COLO668 (cell line): ENCODE data around the gene ABCC9.
"Not testable (repeated sequence)": the region's sequence is repeated elsewhere in the genome, so short reads cannot be mapped to it uniquely, and the experiment has no call there.

ENCODE experiments used
- DNase-seq: peaks from one replicate; lab custom pipeline; 2025; ENCODE audit not compliant: unreplicated experiment; lab: John Stamatoyannopoulos, UW

Gene ABCC9

DNA sequence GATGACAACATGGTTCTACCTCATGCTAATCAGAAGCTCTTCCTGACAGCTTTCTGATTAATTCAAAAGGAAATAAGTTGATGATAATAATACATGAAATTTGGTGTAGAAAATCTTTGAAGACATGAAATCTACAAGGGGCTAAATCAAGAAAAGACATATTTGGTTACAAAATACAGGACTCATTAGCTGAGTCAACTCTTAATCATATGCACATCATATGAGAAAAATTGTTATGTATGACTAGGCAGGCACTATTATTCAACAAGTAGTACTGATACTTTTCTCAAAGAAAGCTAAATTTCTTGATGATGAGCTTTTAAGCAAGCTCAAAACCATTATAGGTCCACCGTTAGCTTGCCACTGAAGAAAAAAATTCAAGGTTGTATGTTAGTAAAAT lies 7.1 kb downstream of the ABCC9 start:
- no peak for DNase-seq

DNA sequence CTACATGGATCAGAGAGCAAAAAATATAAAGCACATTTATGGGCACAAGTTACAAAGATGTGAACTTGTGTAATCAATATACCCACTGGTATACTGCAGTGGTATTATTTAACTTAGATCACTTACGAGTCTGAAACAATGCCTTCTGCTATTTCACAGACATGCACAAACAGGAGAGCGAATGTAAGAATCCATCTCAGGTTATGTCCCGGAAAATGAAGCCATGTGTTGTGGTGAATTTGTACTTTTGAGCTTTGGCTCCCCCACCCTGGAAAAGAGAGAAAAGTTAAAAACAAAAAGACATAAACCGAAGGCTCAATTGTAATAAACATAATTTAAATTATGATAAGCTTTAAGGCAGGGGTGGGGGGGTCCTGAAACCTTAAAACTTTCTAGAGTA lies 7.6 kb downstream of the ABCC9 start:
- no peak for DNase-seq

DNA sequence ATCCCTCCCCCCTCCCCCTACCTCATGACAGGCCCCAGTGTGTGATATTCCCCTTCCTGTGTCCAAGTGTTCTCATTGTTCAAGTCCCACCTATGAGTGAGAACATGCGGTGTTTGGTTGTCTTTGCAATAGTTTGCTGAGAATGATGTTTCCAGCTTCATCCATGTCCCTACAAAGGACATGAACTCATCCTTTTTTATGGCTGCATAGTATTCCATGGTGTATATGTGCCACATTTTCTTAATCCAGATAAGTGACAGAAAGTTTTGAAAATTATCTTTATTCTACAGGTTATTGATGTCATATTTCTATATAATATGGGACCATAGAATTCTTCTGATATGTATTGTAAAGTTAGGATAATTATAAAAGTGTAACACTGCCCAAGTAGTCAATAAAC lies 11.3 kb downstream of the ABCC9 start:
- DNase-seq = not testable (repeated sequence)

DNA sequence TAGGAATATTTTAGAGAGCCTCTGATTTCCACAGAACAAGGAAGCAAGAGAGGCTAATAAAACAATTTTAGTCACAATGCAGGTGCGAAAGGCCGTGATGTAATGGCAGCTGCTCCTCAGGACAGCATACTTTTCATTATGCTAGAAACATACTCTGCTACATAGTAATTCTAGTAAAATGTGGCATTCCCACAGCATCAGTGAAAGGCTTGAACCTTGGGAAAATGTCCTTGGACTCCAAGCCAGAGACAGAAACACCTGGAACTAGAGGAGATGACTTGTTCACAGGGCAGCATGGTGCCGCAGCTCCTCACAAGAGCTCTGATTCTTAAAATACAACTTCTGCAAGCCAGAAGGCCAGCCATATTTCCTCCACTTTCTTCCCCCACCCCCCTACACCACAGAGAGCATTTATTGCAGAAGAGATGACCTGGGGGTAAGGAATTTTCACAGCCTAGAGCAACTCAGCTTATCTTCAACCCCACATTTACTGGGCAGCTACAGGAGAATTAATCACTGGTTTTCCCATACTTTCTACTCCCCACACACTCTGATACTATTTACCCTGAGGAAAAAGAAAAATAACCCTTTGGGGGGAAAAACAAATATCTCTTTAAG lies 15.8 kb downstream of the ABCC9 start:
- DNase-seq = no peak

DNA sequence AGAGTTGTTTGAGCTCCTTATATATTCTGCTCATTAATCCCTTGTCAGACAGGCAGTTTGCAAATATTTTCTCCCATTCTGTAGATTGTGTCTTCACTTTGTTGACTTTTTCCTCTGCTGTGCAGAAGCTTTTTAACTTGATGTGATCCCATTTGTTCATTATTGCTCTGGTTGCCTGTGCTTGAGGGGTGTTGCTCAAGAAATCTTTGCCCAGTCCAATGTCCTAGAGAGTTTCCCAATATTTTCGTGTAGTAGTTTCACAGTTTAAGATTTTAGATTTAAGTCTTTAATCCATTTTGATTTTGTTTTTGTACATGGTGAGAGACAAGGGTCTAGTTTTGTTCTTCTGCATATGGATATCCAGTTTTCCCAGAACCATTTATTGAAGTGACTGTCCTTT lies 19.8 kb downstream of the ABCC9 start:
- DNase-seq = no peak

DNA sequence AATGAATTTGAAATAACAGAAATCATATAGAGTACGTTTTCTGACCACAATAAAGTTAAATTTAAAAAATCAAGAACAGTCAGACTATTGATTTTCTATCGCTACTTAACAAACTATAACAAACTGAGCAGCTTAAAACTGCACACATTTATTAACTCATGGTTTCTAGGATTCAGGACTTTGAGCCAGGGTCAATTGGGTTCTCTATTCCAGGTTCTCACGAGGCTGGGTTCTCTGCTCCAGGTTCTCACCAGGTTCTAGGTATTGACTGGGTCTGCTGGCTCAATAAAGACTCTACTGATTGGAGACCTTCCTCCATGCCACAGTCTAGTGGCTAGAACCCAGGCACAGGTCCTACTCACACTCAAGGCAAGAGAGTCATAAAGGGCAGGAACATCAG lies 22.8 kb downstream of the ABCC9 start:
- no peak for DNase-seq

DNA sequence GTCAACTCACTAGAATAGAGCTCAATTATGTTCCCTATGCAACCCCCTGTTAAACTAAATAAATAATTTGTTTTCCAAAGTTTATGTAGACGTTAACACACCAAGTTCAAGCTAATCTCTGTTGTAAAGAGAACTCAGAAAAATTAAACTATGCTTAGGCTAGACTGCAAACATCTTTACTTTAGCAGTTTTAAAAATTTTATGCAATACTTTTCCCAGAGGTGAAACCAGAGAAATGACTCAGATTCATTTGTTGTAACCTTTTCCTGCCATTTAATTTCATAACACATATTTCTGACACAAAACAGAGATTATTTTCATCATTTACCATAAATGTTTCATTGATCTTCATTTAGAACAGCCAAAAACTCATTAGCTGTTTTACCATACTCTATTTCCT lies 27.4 kb downstream of the ABCC9 start:
- DNase-seq = no peak

DNA sequence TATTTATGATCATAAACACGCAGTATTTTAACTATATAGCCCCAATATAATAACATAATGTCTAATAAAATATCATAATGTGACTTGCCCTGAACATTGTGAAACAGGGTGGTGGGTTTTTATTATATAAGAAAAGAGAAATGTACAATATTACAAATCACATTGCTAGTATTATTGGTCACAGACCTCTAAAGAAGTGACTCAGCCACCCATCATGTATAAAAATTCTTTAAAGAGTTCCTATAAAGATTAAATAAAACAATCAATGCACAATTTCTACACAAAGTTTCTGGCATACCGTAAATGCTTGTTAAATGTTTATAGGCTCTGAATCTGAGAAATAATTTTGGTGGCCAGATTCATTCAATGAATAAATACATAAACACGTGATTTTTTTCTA lies 28.9 kb downstream of the ABCC9 start:
- DNase-seq = no peak

DNA sequence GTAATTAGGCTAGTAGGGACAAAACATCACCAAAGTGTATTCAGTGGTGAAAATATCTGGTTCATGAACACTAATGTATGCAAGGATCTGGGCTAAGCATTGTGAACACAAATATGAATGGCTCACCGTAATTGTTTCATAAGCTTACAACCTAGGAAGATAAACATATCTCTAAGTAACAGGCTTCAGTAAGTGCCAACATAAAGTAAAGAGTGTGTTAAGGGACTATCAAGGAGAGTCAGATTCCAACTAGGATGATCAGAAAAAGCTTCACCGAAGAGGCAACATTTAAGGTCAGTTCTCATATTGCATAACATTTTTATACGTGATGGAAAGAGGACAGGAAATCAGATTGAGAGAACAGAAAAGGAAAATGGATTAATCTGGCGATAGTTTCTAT lies 29.4 kb downstream of the ABCC9 start:
- no peak for DNase-seq

DNA sequence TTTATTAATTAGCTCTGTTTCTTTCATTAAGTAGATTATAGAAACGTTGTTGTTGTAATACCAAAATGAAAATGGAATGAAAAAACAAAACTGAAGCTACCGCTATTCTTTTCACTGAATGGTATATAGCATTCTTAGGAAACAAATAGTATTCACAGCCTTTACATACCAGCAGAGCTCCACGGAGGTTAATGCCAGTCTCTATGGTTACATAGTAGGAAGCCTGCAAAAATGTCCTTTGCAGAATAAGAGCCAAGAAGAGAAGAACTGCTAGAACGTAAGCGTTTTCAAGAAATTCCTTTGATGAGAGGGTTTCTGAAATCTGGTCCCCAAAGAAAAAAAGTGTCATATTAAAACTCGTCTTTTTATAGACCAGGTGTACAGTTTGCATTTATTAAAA lies 30.6 kb downstream of the ABCC9 start:
- no peak for DNase-seq

DNA sequence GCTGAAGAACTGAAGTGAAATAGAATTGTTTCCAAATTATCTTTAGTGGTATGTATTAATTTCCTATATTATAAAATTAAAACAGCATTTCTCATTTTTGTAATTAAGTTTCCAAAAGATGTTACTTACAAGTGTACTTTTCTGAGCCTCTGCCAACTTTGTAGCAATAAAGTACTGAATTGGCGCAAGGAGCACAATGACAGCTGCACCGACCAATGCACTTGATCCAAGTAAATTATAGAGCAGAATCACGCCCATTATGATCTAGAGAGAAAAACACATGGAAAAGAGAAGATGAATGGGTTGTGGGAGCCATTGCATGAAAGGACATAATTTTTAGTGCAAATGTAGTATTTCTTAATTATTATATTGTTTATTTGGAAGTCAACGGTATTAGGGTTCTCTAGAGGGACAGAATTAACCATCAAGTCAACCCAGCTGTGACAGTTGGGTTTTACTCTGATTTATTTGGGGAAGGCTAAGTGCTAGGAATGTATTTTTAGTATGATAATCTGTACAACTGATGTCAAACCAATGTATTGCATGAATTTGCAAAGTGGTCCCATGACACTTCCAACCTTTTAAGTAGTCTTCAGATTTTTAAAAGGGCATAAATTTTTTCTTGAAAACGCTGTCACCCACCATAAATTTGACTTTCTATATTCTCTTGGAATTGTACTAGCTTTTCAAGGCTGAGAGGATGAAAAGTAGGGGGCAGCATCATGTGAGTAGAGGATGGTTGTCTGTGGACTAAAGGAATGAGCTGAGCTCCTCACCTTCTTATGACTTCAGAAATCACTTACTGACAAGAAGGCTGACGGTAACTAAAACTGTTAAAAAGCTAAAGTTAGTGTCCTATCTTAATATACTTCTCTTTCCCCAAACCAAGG lies 33.0 kb downstream of the ABCC9 start:
- no peak for DNase-seq

DNA sequence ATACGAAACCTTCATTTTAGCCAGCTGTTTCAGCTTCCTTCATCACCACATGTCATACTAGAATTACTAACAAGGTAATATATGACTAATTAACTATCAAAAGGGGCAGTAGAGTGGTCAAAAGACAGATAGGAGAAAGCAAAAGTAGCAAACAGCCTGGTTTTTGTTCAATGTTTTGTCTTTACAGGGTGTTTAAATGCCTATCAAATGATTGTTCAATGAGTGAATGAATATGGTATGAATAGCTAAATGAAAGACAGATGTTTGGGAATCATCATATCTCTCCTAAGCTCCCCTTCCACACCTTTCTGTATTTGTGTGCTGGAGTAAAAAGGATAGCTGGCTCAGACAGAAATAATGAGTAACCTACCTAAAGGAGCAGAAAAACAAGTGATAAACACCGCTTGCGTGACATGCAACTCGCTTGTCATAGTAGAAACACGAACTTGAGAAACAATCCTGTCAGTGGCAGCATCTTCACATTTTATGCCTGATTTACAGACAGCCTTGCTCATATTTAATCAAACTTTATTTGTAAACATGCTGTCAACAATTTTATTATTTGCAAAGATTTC lies 34.2 kb downstream of the ABCC9 start:
- no peak for DNase-seq

DNA sequence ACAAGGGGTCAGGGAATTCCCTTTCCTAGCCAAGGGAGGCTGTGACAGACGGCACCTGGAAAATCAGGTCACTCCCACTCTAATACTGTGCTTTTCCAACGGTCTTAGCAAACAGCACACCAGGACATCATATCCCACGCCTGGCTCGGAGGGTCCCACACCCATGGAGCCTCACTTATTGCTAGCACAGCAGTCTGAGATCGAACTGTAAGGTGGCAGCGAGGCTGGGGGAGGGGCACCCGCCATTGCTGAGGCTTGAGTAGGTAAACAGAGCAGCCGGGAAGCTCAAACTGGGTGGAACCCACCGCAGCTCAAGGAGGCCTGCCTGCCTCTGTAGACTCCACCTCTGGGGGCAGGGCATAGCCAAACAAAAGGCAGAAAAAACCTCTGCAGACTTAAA lies 41.7 kb downstream of the ABCC9 start:
- DNase-seq = not testable (repeated sequence)

DNA sequence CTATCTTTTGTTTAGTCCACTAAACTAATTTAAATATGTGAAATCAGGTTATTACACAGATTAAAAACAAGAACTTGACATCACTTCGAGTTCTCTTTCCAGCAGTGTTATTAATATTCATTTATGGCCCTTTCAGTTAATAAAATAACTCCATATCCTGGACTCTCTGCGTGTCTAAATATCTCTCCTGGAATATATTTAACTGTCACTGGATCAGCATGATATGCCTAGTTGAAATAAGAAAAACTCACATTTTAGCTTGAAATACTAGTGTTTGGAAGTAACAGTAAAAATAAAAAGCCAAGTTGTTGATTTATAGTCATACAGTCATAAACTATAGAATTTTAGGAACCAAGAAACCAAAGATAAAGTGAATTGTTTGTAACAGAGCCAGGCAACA lies 45.6 kb downstream of the ABCC9 start:
- DNase-seq = no peak

DNA sequence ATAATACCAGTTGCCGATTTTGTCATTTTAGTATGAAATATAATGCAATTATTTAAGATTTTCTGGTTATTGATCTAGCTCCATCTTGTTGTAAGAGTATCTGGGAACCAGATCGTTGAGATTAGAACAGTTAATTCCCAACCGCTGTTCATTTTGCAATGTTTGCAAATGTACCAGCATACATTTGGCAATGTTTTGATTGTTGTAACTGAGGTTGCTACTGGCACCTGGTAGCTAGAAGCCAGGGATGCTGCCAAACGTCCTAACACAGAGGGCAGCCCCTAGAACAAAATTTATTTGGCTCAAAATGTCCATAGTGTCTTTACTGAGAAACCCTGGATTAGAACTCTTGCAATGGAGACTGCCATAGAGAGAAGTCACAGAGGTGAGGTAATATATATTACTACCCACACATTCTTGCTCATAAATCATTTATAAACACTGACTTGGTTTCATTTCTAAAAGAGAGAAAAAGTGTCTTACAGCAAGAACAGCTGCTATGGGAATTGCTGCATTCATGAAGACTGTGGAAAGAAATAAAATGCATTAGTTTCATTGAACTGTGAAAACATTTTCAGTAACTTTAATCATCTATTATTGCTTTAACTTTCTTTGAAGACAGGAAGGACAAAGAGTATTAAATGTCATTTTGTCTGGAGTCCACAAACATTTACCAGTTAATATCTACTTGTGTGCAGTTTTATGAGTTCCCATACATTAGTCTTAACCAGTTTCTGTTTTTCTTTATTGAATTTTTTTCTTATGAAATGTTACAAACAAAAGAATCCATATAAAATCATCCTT lies 46.2 kb downstream of the ABCC9 start:
- DNase-seq = no peak

DNA sequence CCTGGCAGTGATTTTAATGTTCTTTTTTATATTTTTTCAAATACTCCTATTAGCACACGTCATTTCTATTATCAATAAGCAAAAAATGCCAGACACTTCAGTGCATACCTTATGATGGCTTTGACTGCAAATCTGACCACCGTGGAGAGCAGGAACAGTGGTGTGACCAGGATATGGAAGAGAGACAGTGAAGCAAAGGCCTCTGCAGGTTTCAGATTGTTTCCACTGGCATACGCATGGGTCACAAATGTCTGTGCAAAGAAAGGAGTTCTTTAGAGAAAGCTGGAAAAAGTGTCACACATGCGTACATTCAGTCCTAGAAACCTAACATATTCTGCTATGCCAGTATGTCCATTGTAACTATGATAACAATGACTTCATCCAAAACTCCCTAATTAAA lies 47.3 kb downstream of the ABCC9 start:
- DNase-seq = no peak

DNA sequence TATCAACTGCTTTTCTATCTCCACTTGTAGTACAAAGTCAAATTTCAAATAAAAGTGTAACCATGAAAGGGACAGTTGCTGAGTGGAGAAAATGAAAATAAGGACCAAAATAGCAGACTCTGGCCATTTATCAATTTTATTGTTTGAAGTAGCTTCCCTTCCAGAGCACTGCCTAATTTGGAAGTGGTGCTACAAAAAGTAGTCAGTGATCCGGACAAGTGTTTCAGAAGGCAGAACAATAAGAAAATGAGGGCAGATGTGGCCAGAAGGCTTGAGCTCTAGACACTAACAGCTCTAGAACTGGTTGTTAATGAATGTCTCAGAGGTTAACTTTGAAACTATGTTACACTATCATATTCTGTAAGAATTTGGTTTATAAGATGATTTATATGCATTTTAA lies 48.9 kb downstream of the ABCC9 start:
- DNase-seq = no peak

DNA sequence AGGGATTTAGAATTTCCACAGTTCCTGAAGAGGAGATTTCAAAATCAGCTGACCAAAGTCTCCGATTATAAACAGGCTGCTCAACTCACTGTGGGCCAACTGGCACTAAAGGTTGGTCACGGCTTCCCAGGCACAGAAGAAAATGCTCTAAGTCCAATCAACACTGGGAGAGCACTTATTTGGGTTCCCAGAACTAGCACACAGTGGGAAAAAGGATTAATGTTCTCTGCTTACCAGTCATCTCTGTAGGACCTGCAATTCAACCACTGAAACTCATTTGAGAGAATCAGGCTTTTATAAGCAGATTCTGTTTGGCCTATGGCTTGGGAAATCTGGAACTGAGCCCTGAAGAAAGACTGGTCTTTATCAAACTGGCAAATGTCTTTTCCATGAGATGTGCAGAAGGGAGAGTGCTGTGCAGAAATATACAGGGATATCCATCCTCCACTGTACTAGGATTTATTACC lies 49.4 kb downstream of the ABCC9 start:
- DNase-seq = no peak

DNA sequence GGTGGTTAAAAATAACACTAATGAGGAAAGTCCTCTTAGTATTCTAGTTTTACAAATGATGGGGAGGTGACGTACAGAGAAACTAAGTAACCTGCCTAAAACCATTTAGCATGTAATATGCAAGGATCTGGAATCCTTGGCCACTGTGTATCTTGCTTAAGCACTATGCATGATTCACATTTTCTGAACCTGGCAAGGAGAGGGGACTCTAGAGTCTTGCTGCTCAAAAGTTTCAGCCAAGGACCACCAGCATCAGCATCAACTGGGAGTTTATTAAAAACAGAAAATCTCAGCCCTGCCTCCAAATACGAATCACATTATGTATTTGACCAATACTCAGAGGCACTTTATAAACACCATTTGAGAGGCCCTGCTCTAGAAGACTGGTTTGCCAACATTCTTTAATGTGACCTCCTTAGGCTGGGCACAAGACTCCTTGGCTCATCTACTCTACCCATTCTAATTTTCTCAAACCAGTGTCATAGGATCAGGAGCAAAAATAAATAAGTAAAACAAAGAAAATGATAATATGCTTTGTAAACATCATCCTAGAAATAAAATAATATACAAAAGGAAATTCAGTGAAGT lies 52.9 kb downstream of the ABCC9 start:
- DNase-seq = no peak

DNA sequence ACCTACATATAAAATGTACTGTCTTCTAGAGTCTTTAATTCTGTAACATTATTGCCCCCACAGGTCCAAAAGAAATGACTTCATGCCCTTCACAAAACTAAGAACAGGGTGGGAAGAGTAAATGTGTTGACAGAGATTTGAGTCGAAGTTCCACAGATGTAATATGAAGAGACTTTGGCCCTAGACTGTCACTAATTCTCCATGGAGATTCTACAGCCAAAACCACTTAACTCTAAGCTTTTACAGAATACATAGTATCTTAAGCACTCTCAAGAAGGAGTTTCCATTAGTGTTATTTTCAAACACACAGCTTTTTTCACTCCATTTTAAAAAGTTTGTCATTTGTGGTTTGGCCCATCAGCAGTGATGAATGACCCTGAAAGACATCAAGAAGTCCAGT lies 56.3 kb downstream of the ABCC9 start:
- DNase-seq = no peak

DNA sequence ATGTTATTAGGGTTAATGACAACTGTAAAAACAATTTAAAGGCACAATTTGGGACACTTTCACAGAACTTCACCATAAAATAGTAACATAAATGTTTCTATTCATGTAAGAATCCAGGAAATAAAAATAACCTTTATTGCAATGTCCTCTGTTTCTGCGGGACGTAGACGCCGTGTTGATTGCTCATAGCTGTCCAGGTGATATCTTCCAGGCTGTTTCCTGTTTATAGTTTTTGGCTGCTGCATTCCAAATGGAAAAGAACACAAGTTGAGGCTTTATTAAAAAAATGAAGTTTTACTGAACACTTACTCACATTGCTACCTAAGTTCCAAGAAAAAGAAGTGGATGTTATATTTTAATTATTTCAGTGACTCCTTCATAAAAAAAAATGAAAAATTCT lies 58.6 kb downstream of the ABCC9 start:
- no peak for DNase-seq
